ENCODE data around the gene SLC6A14. TPM values are rescaled to one million over a fixed set of nuclear protein-coding genes. Genes with fewer than 3 reads are reported as not detected.

Gene SLC6A14
- total and polyA plus RNA-seq, 2 donors (not counting 3 experiments of a cell fraction or from before 2014, with no cell fraction given): not detected

GRCh38 chrX:116493271-116493670 is 56.9 kb downstream of the SLC6A14 start:
- Histone ChIP-seq H4K20me1 (replicated peaks; ENCODE audit: control insufficient read depth, extremely low read depth, insufficient read depth, low read length) (no peaks in the 10 kb centered on the region), H3K27me3 (ENCODE audit: control insufficient read depth in 2 of 2, insufficient read depth in 2 of 2, low read length in 2 of 2) (no peaks in the 10 kb centered on the region), H3K4me1 (ENCODE audit: control insufficient read depth, extremely low read depth, insufficient read depth, low read length) (no peaks in the 10 kb centered on the region), H3K4me3 (replicated peaks in 1 of 3; ENCODE audit: insufficient read depth in 1 of 3, low read depth in 1 of 3, low read length in 3 of 3) (no peak overlapping the region), H2AFZ (ENCODE audit: low read depth, low read length) (no peak overlapping the region), H3K36me3 (ENCODE audit: control insufficient read depth in 2 of 2, extremely low read depth in 1 of 2, insufficient read depth in 2 of 2, low read length in 2 of 2) (no peaks in the 10 kb centered on the region), H3K9me1 (replicated peaks; ENCODE audit: control insufficient read depth, extremely low read depth, insufficient read depth, low read length) (no peaks in the 10 kb centered on the region), H3K9ac (replicated peaks; ENCODE audit: extremely low read depth, insufficient read depth, low read length) (no peak overlapping the region), H3K4me2 (ENCODE audit: insufficient read depth, low read length) (no peak overlapping the region), H3K27ac (ENCODE audit: insufficient read depth, low read depth, low read length) (no peak overlapping the region), H3K79me2 (ENCODE audit: control insufficient read depth, insufficient read depth, low read length) (no peaks in the 10 kb centered on the region), H3K9me3 (replicated peaks; ENCODE audit: control insufficient read depth, insufficient read depth, low read length) (no peaks in the 10 kb centered on the region)
- dilution Hi-C loops (cut with MboI; ENCODE audit: extremely low pct_ligation_motif_present, low sequenced_read_pairs) (no loop called here), intact Hi-C loops (cut with micrococcal nuclease) (no loop called here)
- ChIA-PET CTCF (no interaction called here), POLR2A (no interaction called here)
- FAIRE-seq: no peak
- BruUV-seq (replicated peaks): no TSS peak
- TF ChIP-seq POLR2A (IDR thresholded peaks at IDR 0.05; ENCODE audit: low read depth, low read length) (no peak), MYC (IDR thresholded peaks at IDR 0.05; ENCODE audit: low read depth, low read length) (no peak), CTCF (IDR thresholded peaks at IDR 0.05; ENCODE audit: extremely low read depth in 1 of 2, insufficient read depth in 1 of 2, low read depth in 1 of 2, low read length in 2 of 2) (no peak), MAX (IDR thresholded peaks at IDR 0.05; ENCODE audit: insufficient read depth, insufficient read length) (no peak), GATA2 (IDR thresholded peaks at IDR 0.05; ENCODE audit: insufficient read depth, insufficient read length, low read depth, low read length) (no peak), FOS (IDR thresholded peaks at IDR 0.05; ENCODE audit: borderline replicate concordance, insufficient read depth, low read length) (no peak), EZH2 (IDR thresholded peaks at IDR 0.05; ENCODE audit: borderline replicate concordance, low read depth, low read length, severe bottlenecking) (no peak), JUN (IDR thresholded peaks at IDR 0.05; ENCODE audit: borderline replicate concordance, insufficient read depth, insufficient read length, low read depth) (no peak), POLR2AphosphoS5 (IDR thresholded peaks at IDR 0.05; ENCODE audit: insufficient read depth, low read depth, low read length) (no peak)
- no peak for DNase-seq (ENCODE audit: low read depth, low spot score)
